Measurements from ENCODE around the gene RGS2.

RGS2 gene

DNA sequence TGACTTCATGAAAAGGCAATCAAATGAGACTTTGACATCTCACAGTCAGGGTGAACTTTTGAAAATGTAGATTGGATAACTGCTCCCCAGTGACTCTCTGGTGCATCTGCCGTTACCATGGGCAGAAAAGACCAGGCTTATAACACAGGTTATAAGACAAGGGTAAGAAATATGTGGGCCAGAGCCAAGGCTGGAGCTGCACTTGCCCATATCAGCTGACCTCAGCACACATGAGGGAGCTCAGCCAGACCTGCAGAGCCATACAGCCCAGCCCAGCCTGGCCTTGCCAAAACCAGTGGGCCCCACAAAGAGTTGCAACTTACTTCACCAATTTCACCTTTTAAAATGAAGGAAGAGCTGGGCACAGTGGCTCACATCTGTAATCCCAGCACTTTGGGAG lies 11.7 kb upstream of the RGS2 start:
- FAIRE-seq: no peak

DNA sequence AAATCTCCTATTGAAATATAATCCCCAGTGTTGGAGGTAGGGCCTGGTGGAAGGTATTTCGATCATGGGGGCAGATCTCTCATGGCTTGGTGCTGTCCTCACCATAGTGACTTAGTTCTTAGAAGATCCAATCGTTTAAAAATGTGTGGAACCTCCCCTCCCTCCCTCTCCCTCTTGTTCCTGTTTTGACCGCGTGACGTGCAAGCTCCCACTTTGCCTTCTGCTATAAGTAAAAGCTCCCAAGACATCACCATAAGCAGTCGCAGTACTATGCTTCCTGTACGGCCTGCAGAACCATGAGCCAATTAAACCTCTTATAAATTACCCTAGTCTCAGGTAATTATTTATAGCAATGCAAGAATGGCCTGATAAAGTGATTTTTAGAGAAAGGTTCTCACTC lies 10.9 kb upstream of the RGS2 start:
- FAIRE-seq: no peak

DNA sequence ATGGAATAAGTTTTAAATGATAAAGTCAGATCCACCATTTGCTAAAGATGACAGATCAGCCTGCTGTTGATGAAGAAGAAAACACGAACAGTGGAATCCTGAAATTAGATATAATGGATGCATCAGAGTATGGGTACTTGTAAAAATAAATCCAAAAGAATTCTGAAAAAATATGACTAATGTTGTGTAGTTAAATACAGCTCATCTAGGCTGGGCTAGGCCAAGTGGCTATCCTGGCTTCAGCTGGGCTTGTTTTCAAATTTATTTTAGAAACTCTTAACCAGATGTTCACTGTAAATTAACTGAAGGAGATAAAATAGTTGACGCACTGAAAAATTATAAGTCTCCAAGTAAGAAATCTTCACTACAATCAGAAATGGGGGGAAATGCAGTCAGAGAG lies 7.4 kb upstream of the RGS2 start:
- FAIRE-seq: no peak

DNA sequence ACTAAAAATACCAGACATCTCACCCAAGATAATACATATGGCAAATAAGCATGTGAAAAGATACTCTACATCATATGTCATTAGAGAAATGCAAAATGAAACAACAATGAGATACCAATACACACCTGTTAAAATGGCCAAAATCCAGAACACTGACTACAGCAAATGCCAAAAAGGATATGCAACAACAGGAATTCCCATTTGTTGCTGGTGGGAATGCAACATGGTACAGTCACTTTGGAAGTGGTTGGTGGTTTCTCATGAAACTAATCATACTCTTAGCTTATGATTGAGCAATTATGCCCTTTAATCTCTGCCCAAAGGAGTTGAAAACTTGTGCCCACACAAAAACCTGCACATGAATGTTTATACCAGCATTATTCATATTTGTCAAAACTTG lies 6.4 kb upstream of the RGS2 start:
- no peak for FAIRE-seq

DNA sequence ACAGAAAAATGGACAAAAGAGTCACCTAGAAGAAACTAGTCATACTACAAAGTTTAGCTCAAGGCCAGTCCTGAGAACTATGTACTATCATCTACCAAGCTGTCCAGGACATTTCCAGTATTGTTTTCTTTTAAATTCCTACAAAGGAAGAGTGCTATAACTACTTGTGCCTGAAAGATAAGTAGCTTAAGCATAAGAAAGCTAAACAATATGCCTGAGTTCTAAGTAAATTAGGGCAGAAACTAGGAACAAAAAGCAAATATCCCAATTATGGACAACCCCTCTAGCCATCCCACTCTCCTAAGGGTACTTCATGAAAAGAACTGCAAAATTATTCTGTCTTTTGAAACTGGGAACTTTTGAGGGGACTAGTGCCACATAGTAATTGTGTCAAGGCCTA lies 5.3 kb upstream of the RGS2 start:
- FAIRE-seq: no peak

DNA sequence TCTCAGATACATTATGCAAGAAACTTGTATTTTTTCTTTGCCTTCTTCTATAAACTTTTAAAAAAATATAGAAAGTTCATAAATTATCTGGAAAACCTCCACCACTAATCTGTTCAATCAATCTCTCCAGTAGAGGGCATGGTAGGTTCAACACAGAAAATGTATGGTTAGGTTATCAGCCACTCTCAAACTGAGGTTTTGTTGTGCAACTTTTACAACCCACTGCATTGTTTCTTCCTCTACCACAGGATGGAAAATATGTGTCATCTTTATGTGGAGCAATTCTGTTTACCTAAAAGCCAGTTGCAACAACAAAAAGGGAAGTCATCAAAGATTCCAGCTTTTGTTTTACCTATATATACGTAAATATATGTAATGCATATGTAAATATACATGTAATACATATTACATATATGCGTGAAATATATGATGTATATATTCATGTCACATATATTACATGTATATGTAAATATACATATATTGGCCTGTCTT lies 3.0 kb upstream of the RGS2 start:
- peak; percentile 98 for FAIRE-seq

DNA sequence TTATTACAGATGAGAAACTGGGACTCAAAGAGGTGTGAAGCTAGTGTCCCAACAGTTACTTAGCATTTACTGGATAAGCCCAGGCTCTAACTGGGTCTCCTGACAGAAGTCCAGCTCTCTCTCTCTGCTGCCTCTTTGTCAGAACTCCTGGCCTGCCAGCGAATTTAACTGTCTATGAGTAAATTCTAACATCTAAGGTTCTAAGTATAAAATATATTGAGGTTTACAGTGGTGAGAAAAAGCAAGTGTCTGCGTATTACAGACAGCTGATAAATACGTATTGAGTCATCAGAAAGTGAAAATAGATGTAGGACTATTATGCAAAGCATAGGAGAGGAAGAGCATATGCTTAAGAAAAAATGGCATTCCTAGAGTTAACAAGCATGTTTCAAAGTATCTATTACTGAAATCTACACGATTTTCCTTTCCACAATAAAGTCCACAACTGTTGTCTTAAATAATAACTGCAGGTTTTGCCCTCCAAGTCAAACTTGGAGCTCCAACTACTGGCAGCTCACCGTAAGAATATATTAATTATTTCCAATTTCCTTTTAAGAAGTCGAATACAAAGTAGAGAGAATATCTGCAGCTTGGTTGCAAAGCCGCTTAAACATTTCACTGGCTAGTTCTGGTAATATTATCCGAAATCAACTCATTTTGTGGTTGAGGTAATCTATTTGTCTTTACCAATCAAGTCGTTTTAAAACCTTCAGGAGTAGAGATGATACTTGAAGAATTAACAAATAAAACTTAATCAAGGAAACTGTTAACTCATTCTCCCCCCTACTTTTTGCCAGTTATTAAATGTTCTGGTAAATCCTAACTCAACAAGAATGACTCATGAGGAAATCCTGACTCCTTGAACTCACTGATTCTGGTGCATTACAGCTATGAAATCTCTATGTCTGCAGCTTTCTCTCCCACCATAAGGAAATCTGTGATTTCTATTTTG lies 1.4 kb upstream of the RGS2 start:
- peak; percentile 31 for FAIRE-seq

DNA sequence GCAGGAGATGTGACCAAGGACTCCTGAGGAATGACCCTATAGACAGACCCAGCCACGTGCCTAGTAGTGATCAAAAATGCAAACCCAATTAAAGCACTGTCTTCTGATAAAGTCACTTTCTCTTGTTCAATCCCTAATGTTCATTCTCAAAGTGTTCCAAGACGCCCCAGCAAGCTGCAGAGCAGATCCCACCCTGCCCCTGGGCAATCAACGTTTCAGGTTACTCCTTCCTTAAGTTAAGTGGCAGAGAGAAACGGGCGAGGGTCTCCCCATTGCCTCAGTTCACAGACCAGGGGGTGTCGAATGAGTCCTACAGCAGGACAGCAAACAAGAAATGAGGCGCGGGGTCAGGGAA lies 699 bp upstream of the RGS2 start:
- FAIRE-seq: no peak

DNA sequence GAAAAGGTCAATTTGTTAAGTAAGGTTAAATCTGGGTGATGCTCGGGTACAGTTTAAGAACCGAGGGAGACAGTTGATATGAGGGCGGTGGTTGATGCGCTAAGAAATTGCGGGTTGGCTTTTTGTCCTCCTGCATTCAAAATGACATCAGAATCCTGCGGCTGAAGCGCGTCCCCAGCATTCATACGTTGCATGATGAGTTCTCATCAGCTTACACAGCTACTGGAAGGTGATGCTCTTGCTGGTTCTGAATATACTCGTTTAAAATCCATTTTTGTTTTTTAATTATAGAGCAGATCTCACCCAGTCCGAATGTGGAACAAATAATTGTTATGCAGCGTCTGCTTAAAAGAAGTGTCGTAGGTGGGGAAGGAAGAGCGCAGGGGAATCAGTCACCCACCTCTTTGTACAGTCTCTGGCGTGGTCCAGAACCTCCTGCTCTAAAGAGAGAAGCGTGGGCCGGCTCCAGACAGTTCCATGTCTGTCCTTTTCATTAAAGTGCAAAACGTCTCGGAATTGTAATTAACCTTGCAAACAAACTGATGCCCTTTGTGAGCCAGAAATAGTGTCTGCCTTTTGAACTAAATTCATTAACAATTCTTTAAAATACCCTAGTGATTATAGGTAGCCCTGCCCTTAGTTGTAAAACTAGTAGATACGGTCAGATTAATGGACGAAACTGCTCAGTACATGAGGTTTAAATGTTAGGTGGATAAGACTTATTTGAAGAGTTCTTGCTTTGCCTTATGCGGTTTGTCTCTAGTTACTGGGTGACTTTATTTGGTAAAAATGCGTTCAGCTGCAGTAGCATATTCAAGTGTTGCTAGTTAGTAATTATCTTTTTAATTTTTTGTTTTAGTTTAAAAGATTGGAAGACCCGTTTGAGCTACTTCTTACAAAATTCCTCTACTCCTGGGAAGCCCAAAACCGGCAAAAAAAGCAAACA lies 741 bp downstream of the RGS2 start:
- no peak for FAIRE-seq

DNA sequence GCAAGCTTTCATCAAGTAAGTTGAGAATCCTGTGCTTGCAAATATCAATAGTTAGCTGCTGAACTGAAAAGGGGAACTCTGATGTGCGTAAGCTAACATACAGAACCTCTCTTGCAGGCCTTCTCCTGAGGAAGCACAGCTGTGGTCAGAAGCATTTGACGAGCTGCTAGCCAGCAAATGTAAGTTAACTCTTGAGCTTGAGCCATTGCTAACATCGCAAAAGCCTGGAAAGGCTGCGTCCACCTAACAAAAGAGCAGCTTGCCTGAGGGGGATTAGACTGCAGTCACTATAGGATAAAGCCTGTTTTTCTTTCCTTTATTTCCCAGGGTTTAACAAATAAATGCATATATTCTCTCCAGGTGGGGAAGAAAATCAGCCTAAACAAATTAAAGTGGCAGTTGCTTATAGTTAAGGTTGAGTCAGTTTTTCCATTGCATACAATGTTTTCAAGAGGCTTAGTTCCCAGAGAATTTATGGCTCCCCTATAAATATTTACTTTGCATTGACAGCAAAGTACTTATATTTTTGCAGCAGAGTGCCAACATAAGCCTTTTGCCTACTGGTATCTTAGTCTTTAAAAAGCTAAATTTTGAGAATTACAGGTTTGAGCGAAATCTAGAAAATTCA lies 1.5 kb downstream of the RGS2 start:
- FAIRE-seq: no peak

DNA sequence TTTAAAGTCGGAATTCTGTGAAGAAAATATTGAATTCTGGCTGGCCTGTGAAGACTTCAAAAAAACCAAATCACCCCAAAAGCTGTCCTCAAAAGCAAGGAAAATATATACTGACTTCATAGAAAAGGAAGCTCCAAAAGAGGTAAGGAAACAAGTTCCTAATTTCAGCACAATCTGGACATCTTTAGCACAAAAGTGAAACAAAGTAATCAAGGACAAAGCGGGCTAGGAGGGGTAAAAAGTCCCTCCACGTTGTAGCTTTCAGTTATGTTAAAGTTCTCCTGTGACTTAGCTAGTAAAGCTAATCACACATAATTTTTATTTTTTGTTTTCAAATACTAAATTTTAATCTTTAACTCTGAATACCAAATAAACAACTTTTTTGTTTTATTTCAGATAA lies 2.2 kb downstream of the RGS2 start:
- FAIRE-seq: no peak

DNA sequence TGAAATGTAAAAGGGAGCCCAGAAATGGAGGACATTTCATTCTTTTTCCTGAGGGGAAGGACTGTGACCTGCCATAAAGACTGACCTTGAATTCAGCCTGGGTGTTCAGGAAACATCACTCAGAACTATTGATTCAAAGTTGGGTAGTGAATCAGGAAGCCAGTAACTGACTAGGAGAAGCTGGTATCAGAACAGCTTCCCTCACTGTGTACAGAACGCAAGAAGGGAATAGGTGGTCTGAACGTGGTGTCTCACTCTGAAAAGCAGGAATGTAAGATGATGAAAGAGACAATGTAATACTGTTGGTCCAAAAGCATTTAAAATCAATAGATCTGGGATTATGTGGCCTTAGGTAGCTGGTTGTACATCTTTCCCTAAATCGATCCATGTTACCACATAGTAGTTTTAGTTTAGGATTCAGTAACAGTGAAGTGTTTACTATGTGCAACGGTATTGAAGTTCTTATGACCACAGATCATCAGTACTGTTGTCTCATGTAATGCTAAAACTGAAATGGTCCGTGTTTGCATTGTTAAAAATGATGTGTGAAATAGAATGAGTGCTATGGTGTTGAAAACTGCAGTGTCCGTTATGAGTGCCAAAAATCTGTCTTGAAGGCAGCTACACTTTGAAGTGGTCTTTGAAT lies 2.9 kb downstream of the RGS2 start:
- no peak for FAIRE-seq

DNA sequence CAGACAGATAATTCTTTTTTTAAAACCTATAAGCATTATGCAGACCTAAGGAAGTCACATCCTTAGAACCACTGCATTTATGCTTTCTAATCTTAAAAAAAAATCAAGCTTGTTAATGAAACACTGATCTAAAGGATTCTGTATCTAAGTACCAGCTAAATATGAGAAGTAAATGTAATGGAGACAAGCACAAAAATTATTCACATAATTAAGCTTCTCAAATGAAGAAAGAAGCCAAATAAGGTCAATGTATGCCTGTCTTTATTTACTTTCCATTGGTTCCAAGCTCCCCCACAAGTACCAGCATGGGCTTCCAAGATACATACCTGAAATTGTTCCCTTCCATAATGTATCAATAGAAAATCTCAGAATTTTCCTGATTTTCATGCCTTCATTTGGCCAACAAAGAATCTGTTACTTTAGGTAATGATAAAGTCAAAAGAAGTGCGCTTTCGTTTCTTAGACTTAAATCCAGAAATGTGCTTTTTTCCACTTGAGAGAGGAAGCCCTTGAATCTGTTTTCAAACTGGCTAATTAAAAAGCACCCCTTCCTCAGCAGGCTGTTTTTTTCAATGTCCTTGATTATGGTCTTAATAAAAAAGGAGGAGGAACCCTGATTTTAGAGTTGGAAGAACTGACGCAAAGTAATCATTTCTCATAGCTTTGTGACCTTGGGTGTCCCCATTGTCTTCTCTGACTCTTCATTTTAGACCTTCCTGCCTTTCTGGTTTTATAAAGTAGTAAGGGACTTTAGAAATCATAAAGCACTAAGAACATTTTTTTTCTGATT lies 3.8 kb downstream of the RGS2 start:
- FAIRE-seq: no peak

DNA sequence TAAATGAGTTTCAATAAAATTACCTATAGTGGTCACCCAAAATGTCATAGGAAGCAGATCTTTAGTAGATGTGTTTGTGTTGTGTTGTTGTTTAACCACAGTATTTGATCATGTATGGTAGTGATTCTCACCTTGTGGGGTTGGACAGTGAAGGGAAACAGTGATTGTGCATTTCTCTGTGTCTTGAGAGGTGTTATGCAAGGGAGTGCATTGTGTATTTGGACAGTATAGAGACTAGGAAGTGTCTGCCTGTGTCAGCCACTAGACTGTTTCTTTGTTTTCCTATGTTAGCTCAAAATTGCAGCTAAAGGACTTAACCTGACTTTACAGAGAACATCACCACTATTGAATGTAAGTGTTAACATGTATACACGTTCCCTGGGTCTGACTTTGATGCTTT lies 6.0 kb downstream of the RGS2 start:
- no peak for FAIRE-seq

DNA sequence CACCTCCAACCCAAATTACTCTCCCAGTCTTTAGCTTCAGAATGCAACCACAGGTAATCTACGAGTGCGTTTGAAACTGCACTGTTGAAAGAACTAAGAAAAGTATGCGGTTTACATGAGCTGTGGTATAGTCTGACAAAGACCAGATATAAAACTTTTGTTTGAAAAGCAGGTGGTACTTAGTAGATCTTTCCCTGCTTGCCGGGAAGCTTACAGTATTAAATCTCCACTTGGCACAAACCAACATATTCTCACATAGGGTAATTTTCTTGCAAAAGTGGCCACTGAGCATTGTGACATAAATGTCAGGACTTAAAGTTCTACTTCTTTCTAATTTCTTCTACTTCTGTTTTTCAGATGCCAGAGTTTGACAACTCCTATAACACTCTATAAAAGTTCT lies 8.4 kb downstream of the RGS2 start:
- no peak for FAIRE-seq

DNA sequence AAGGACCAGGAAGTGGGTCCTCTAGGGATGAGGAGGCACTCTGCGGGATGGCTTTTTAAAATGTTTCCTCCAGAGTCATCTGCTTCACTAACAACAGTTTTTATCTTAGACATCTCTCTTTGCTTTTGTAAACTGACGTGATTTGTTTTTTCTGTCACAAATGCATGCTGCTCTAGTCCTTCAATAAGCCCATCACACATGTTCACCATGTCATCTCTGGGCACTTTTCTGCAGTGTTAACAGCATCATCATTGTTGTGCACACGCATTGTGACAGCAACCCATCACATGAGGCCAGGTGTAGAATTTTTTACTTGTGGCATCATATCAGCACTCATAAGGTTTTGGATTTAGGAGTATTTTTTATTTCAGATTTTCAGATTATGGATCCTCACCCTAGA lies 12.5 kb downstream of the RGS2 start:
- FAIRE-seq: no peak

DNA sequence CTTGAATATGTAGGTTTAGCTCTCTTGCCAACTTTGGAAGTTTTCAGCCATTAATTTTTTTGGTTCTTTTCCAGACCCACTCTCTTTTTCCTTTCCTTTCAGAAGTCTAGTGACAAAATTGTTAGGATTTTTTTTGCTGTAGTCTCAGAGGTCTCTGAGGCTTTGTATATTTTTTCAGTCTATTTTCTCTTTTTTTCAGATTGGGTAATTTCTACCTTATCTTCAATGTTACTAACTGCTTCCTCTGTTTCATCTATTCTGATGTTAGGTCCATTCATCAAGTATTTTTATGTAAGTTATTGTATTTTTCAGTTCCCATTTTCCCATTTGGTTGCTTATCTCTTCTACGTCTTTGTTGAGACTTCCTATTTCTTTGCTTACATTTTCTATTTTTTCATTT lies 15.7 kb downstream of the RGS2 start:
- no peak for FAIRE-seq

DNA sequence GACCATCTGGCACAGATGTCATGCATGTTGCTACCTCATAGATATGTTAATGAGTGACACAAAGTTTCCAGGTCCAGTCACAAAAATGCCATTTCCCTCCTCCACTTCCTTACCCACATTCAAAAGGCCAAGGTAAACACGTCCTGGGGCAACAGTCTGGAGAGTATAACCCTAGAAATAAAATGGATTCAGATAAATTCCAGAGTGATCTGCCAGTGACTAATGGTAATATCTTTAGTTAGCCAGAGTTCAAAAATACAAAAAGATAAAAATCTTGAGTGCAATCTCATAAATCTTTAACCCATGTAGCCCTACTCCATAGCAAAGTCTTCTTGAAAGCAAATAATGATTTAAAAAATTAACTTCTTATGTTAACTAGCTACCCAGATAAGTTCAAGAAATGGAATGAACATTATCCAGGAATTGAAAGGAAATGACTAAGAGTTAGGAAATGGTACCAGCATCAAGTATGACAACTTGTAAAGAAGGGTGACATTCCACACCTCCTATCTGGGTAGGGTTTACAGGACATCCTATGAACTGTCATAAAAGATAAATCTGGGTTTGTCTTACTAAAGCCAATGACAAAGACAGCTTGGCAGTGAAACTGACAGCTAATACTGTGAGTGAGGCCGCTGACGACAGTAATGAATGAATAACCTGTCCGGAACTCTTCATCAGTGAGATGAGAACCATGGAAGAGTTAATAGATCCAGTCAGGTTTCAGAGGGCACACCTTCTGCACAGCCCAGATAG lies 18.1 kb downstream of the RGS2 start:
- no peak for FAIRE-seq

DNA sequence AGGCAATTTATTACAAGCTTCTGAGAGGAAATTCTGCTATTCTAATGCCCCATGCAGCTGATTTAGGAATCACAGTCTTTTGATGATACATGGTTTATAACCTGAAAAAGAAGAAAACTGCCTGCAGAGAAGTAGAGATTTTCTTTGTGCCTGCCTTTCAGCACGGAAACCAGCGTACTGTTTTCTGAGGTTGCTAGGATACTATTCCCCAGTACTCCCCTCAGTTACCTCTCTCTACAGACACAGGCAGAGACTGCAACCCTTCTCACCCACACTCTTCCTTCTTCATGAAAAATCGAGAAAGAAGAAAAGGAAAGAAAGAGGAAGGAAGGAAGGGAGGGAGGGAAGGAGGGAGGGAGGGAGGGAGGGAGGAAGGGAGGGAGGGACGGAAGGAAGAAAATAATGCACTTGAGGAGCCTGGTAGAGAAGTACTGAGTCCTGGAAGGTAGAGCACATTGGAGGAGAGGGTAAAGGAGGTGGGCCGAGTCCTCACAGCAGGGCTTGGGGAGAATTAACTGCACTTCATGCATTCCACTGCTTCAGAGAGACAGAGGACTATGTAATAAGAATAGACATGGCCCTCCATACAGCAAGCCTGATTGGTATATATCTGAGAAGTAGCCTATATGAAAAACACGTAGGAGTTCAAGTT lies 21.9 kb downstream of the RGS2 start:
- no peak for FAIRE-seq

DNA sequence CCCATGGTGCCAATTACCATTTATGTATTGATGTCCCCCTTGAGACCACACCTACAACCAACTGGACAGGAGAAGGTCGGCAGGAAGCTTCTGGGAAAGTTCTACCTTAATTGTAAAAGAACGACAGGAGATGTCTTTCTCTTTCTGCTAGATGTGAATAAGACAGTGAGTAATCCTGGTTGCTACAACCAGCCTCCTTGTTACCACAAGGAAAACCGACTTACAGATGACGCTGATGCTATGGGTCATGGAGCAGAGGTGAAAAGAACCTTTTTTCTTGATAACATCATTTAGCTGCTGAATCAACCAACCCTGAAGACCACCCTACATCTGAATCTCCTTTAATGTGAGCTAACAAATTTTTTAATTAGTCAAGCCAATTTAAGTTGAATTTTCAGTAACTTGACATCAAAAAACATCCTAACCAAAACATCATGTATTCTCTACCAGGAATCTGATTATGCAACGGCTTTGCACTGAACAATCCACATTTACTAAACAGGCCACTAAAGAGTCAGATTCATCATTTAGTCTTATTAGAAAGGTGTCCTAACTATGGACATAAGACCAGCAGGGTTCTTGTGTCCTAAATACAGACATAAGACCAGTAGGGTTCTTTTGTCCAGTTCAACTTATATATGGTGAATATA lies 23.0 kb downstream of the RGS2 start:
- FAIRE-seq: no peak

Measured in TTC549 (cell line).